Mesothelial cell of epicardium (in vitro differentiated cells): ENCODE data around the gene DGCR2. TPM values are rescaled to one million over a fixed set of nuclear protein-coding genes. Genes with fewer than 3 reads are reported as not detected.

Experiments
- DNase-seq, 2 experiments: peaks; one replicate each; pipeline ENCODE4 v3.0.0; 2021; ENCODE audit warnings: low spot score in 2 of 2; ENCODE audit not compliant: unreplicated experiment in 2 of 2
- H3K27ac Mint-ChIP-seq: 2 replicates; pipeline ENCODE4 v1.8.0; 2021; ENCODE audit warnings: mixed read lengths
- H3K27me3 Mint-ChIP-seq: 2 replicates; pipeline ENCODE4 v1.8.0; 2021; ENCODE audit warnings: low read depth, mixed read lengths
- H3K36me3 Mint-ChIP-seq: 2 replicates; pipeline ENCODE4 v1.8.0; 2021; ENCODE audit warnings: mixed read lengths
- H3K4me1 Mint-ChIP-seq: 2 replicates; pipeline ENCODE4 v1.8.0; 2021; ENCODE audit warnings: mixed read lengths
- H3K4me3 Mint-ChIP-seq: 2 replicates; pipeline ENCODE4 v1.8.0; 2021; ENCODE audit warnings: mild to moderate bottlenecking, moderate library complexity, mixed read lengths
- H3K9me3 Mint-ChIP-seq: 2 replicates; pipeline ENCODE4 v1.8.0; 2021; ENCODE audit warnings: mixed read lengths
- total RNA-seq: library from RNA; stranded (reverse); gene quantifications from 3 replicates; pipeline ENCODE4 v1.2.1, GENCODE V29; 2021
- TF ChIP-seq, protein P1 (sequence below): fragments of 200-600 bp; sonication (generic); IDR thresholded peaks from one replicate; pipeline ENCODE4 v1.5.0; 2021; ENCODE audit warnings: antibody characterized with exemption; ENCODE audit not compliant: unreplicated experiment

DGCR2 gene
- total RNA-seq, 1 donor from 2014 or later = 78.3 TPM

DNA sequence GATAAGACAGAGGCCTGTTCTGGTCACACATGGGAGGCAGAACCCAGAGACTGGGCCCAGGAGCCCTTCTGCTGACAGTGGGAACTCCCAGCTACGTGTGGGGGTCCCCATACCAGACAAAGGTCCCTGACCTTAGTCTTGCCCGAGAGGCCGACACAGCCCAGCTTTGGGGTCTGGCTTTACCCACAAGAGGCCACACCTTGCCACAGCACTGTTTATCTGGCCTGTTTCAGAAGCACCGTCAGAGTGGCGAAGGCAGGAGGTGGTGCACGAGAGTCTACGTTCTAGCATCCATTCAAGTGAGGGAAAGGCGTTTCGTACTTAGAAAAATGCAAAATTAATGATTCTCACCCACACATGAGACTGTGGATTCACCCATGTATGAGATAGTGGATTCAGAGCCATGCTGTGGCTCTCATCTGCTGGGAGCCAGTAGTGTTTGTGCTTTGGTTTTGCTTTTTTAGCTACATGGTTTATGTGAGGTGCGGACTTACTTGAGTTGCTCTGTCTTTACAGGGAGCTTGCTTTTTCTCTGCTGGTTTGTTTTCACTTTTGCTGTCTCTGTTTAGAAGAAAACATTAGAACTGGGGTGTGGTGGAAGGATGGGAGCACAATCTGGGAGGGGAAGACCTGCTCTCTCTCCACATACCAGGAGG, 129.5 kb downstream of the DGCR2 start:
- Mint-ChIP-seq H3K4me1 (no peaks in the 10 kb centered on the region), H3K36me3 (no peaks in the 10 kb centered on the region), H3K27me3 (peaks cover 16% of the 10 kb centered on the region), H3K4me3 (no peak overlapping the region), H3K9me3 (no peaks in the 10 kb centered on the region), H3K27ac (no peak overlapping the region)
- no peak for DNase-seq
- TF ChIP-seq, protein P1, sequence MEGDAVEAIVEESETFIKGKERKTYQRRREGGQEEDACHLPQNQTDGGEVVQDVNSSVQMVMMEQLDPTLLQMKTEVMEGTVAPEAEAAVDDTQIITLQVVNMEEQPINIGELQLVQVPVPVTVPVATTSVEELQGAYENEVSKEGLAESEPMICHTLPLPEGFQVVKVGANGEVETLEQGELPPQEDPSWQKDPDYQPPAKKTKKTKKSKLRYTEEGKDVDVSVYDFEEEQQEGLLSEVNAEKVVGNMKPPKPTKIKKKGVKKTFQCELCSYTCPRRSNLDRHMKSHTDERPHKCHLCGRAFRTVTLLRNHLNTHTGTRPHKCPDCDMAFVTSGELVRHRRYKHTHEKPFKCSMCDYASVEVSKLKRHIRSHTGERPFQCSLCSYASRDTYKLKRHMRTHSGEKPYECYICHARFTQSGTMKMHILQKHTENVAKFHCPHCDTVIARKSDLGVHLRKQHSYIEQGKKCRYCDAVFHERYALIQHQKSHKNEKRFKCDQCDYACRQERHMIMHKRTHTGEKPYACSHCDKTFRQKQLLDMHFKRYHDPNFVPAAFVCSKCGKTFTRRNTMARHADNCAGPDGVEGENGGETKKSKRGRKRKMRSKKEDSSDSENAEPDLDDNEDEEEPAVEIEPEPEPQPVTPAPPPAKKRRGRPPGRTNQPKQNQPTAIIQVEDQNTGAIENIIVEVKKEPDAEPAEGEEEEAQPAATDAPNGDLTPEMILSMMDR = no peak

DNA sequence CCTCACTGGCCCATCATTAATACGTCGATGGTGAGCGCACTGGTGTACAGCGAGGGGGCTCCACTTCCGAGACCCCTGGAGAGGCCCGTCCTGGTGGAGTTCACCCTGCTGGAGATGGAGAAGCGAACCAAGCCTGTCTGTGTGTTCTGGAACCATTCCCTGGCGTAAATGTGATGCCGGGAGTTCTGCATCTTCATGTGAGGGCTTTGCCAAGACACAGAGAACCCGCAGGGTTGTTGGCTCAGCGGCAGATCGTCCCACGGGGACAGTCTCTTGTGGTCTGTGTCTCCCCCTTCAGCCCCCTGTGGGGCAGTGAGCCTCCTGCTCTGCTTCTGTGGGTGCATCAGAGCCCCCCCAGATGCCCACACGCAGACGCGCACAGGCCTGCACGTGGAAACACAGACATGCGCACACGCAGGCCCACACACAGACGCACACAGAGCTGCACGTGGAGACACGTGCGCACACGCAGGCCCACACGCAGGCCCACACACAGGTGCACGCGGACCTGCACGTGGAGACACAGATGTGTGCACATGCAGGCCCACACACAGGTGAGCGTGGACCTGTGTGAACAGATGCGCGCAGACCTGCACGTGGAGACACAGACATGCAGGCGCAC, 130.3 kb downstream of the DGCR2 start:
- Mint-ChIP-seq H3K27me3 (peaks cover 8% of the 10 kb centered on the region), H3K4me3 (no peak overlapping the region), H3K27ac (no peak overlapping the region), H3K4me1 (no peaks in the 10 kb centered on the region), H3K36me3 (no peaks in the 10 kb centered on the region), H3K9me3 (no peaks in the 10 kb centered on the region)
- TF ChIP-seq, protein P1 = no peak
- no peak for DNase-seq

DNA sequence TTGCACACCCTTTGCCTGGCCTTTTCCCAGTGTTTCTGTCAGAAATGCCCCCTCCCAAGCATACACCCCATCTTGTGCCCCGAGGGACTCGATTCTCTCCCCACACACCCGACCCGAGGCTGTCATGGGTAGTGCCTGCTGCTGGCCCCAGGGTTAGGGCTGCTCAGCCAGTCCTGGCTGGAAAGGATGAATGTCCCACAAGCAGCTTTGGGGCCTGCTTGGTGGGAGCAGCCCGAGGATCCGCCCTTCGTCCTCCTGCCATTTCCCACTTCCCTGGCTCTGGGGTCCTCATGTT, 131.1 kb downstream of the DGCR2 start:
- Mint-ChIP-seq H3K36me3 (no peaks in the 10 kb centered on the region), H3K4me3 (no peak overlapping the region), H3K4me1 (no peaks in the 10 kb centered on the region), H3K27ac (no peak overlapping the region), H3K9me3 (no peaks in the 10 kb centered on the region), H3K27me3 (peaks cover 1% of the 10 kb centered on the region)
- DNase-seq = no peak
- TF ChIP-seq, protein P1 = no peak

DNA sequence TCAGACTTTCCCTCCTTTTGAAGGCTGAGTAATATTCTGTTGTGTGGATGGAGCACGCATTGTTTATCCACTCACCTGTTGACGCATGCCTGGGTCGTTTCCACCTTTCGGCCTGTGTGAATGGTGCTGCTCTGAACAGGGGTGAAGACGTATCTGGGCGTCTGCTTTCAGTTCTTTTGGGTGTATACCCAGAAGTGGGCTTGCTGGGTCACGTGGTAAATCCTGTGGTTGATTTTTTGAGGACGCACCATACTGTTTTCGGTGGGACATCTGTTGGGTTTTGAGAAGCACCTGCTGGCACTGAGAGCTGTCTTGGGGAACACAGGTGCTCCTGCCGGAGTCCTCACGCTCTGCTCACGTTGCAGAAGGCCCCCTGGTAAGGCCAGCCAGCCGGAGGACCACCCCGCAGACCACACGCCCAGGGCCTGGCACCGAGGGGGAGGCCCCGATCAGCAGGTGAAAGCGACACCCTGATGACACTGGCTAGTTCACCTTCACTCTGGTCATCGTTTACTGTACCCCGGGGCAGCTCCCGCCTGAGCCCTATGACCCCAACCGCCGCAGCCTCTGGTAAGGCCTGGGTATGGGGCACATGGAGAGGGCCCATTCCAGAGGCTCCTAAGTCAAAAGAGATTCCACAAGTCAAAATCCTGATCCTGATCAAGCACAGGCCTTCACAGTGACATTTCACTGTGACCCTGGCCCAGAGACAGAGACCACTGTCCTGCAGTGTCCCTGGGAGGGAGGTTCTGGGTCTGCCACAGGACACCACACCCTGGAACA, 131.7 kb downstream of the DGCR2 start:
- Mint-ChIP-seq H3K4me3 (no peak overlapping the region), H3K27ac (no peak overlapping the region), H3K36me3 (no peaks in the 10 kb centered on the region), H3K4me1 (no peaks in the 10 kb centered on the region), H3K9me3 (no peaks in the 10 kb centered on the region), H3K27me3 (peaks cover 1% of the 10 kb centered on the region)
- TF ChIP-seq, protein P1 = no peak
- no peak for DNase-seq

DNA sequence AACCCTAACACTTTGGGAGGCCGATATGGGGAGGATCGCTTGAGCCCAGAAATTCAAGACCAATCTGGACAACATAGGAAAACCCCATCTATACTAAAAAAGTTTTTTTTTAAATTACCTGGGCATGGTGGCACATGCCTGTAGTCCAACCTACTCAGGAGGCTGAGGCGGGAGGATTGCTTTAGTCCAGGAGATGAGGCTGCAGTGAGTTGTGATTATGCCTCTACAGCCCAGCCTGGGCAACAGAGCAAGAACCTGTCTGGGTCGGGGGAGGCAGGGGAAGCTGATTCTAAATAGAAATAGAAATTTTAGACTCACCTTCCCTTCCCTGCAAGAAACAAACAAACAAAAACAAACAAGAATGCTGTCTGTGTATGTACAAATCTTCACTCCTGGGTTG, 133.3 kb downstream of the DGCR2 start:
- Mint-ChIP-seq H3K4me1 (no peaks in the 10 kb centered on the region), H3K4me3 (no peak overlapping the region), H3K27me3 (no peaks in the 10 kb centered on the region), H3K9me3 (no peaks in the 10 kb centered on the region), H3K36me3 (no peaks in the 10 kb centered on the region), H3K27ac (no peak overlapping the region)
- DNase-seq = no peak
- TF ChIP-seq, protein P1 = no peak
